Measurements from ENCODE around the gene KIF22. TPM values are rescaled to one million over a fixed set of nuclear protein-coding genes. Genes with fewer than 3 reads are reported as not detected.

The KIF22 gene
- total RNA-seq, 1 donor from 2014 or later, result 28.6 TPM

DNA sequence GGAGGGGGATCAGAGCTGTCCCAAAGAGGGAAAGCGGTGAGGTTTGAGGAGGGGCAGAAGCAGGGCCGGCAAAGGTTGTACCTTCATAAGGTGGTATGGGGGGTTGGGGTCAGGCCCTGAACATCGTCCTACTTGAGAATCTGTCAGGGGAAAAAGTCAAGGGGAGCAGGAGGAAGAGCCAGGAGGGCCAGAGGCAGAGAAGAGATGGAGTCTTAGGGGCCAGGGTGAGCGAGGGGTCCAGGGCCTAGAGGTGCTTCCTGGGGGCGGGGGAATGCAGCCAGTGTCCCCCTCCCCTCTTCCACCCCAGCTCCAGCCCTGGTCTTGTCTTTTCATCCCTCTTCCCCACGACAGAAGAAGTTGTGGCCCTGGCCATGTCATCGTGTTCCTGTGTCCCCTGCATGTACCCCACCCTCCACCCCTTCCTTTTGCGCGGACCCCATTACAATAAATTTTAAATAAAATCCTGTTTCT, 20.2 kb downstream of the KIF22 start:
- no peak for DNase-seq (ENCODE audit: low spot score in 2 of 2)
- intact Hi-C loops (cut with DNase I), result loop anchor here (10.0 kb wide), 1 partner anchor 564 kb away; the partner anchor contains the start of genes MYL11 and TBC1D10B
- Histone ChIP-seq H3K4me1 (peaks cover 18 to 54% of the 10 kb centered on the region in 2 donors), H3K27me3 (no peaks in the 10 kb centered on the region), H3K4me3 (peak overlapping the region in 1 of 2 donors; percentile 70), H3K27ac (peak overlapping the region; percentile 88 to 94), H3K9me3 (no peaks in the 10 kb centered on the region), H3K36me3 (peaks cover 14 to 19% of the 10 kb centered on the region in 2 donors)
- no peak for TF ChIP-seq CTCF (IDR thresholded peaks at IDR 0.05)

DNA sequence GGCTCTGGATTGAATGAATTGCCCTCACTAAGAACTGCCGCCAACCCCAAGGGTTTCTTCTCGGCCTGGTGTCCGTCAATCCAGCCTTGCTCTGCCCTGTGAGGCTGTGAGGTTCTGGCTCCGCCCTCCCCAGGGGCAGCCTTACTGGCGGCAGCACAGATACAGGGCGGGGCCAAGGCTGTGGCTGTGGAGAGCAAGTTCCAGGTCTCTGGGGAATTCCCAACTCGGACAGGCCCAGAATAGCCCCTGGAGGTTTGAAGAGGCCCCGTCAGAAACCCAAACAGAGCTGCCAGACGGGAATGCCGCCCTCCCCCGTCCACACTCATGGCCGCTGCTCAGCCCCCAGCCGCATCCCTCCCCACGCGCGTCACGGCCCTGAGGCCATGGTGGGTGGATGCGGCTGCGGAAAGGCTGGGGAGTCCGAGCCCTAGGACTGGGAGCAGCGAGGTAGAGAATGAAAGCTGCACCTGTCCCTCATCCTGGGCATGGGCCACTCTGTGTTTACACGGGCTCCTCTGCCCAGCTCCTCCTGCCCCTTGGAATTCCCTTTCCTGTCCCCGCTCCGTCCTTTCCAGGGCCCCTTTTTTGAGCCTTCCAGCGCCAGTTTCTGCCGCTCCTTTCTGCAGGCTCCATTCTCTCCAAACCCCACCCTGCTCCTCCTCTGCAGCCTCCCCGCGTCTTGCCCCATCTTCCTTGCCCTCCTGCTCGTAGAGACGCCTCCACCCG, 20.8 kb downstream of the KIF22 start:
- Histone ChIP-seq H3K36me3 (peaks cover 14 to 19% of the 10 kb centered on the region in 2 donors), H3K27me3 (no peaks in the 10 kb centered on the region), H3K4me1 (peaks cover 18 to 54% of the 10 kb centered on the region in 2 donors), H3K4me3 (peak overlapping the region; percentile 66 to 70), H3K27ac (peak overlapping the region; percentile 88 to 94), H3K9me3 (no peaks in the 10 kb centered on the region)
- peak; percentile 97 to 99 for DNase-seq (ENCODE audit: low spot score in 2 of 2)
- intact Hi-C loops (cut with DNase I), result loop anchor here (10.0 kb wide), 1 partner anchor 563 kb away; the partner anchor contains the start of genes MYL11 and TBC1D10B
- no peak for TF ChIP-seq CTCF (IDR thresholded peaks at IDR 0.05)

DNA sequence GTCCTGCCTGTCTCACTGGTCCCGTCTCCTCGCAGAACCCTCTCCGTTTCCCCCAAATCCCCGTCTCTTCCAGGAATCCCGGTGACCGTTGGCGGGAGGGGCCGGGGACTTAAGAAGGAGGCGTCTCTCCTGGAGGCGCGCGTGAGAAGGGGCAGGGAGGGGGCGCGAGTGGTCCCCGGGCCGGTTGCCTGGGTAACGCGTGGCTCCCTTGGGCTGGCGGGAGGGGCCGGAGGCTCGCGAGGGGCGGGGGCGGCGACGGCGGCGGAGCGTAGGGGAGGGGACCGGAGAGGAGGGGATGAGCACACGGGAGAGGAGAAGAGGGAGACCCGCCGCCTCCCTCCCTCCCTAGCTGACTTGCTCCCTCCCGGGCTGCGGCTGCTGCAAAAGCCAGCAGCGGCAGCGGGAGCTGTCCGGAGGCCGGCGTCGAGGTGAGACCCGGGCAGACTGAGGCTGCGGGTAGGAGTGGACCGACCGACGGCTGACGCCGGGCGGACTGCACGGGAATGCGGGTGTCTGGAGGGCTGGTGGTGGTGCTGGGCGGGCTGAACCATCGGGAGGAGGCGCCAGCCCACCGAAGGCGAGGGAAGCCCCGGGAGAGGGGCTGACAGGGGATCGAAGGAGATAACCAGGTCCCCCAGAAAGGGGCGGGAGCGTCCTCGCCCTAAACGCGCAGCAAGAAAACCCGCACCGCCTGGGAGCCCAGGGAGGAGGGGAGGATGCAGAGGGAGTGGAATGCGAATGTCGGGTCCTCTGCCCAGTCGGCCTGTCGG, 21.5 kb downstream of the KIF22 start, which contains the start of gene PRRT2:
TSS of gene PRRT2 (plus strand) at position 298 of the 770 bp plus-strand sequence. CDS start 862 bp downstream, outside the sequence.
- no peak for TF ChIP-seq CTCF (IDR thresholded peaks at IDR 0.05)
- H3K36me3 ChIP-seq, result peaks cover 14 to 19% of the 10 kb centered on the region in 2 donors
- peak within 1 kb of the TSS; percentile 88 to 94 for H3K27ac ChIP-seq
- peaks cover 18 to 57% of the 10 kb centered on the region in 2 donors for H3K4me1 ChIP-seq
- intact Hi-C loops (cut with DNase I), result loop anchor here (10.0 kb wide), 1 partner anchor 563 kb away; the partner anchor contains the start of genes MYL11 and TBC1D10B
- peak within 1 kb of the TSS; percentile 66 to 70 for H3K4me3 ChIP-seq
- peak in 1 of 2 donors; percentile 89 for DNase-seq (ENCODE audit: low spot score in 2 of 2)
- H3K27me3 ChIP-seq, result no peaks in the 10 kb centered on the region
- no peaks in the 10 kb centered on the region for H3K9me3 ChIP-seq

DNA sequence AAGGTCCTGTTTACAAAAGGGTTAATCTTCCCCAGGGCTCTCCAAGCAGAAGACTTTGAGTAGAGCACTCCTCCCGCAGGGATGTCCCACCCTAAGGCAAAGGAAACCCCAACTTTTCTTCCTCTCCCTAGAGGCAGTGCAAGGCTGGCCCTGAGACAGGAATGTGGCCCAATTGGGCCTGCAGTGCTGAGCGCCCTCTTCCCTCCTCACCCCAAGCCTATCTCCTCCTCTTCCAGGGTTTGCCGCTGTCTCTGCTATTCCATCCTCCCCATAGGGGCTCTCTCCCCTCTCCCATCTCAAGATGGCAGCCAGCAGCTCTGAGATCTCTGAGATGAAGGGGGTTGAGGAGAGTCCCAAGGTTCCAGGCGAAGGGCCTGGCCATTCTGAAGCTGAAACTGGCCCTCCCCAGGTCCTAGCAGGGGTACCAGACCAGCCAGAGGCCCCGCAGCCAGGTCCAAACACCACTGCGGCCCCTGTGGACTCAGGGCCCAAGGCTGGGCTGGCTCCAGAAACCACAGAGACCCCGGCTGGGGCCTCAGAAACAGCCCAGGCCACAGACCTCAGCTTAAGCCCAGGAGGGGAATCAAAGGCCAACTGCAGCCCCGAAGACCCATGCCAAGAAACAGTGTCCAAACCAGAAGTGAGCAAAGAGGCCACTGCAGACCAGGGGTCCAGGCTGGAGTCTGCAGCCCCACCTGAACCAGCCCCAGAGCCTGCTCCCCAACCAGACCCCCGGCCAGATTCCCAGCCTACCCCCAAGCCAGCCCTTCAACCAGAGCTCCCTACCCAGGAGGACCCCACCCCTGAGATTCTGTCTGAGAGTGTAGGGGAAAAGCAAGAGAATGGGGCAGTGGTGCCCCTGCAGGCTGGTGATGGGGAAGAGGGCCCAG, 22.4 kb downstream of the KIF22 start:
- intact Hi-C loops (cut with DNase I), result loop anchor here (10.0 kb wide), 1 partner anchor 562 kb away; the partner anchor contains the start of genes MYL11 and TBC1D10B
- TF ChIP-seq CTCF (IDR thresholded peaks at IDR 0.05), result no peak
- peaks cover 15 to 64% of the 10 kb centered on the region in 2 donors for H3K4me1 ChIP-seq

More for the DNA sequence above, 22.4 kb downstream of the KIF22 start:
- H3K36me3 ChIP-seq, result peaks cover 14 to 21% of the 10 kb centered on the region in 2 donors
- no peaks in the 10 kb centered on the region for H3K9me3 ChIP-seq
- DNase-seq (ENCODE audit: low spot score in 2 of 2), result no peak
- H3K27ac ChIP-seq, result peak overlapping the region; percentile 88 to 94
- no peaks in the 10 kb centered on the region for H3K27me3 ChIP-seq
- peak overlapping the region; percentile 66 to 70 for H3K4me3 ChIP-seq

Measured in ascending aorta (tissue), 2 donors.